NOMO-1 treated with dmso at 0.1 percent for 144 hours (cell line): ENCODE results near the gene SECTM1.
"Not testable (repeated sequence)": the region's sequence is repeated elsewhere in the genome, so short reads cannot be mapped to it uniquely, and the experiment has no call there.

ENCODE experiments used
- DNase-seq: peaks from one replicate; lab custom pipeline; 2025; ENCODE audit not compliant: unreplicated experiment; lab: John Stamatoyannopoulos, UW

The SECTM1 gene

GRCh38 chr17:82333279-82334171, at the start of gene SECTM1:
Gene SECTM1 (minus strand): TSS chr17:82333766. CDS start chr17:82327240, 6,526 bp downstream.
- no peak for DNase-seq

- DNase-seq, result no peak
Measured at GRCh38 chr17:82382933-82383255, 49.3 kb upstream of the SECTM1 start.

- DNase-seq, result not testable (repeated sequence)
Measured at GRCh38 chr17:82382220-82382932, 48.8 kb upstream of the SECTM1 start.

- not testable (repeated sequence) for DNase-seq
Measured at GRCh38 chr17:82381703-82382009, 48.1 kb upstream of the SECTM1 start.

- no peak for DNase-seq
Measured at GRCh38 chr17:82380860-82381702, 47.5 kb upstream of the SECTM1 start.

- DNase-seq, result no peak
Measured at GRCh38 chr17:82378741-82379021, 45.1 kb upstream of the SECTM1 start.

GRCh38 chr17:82377924-82378740, 44.6 kb upstream of the SECTM1 start:
- DNase-seq, result no peak

GRCh38 chr17:82377294-82377693, 43.7 kb upstream of the SECTM1 start:
- DNase-seq, result not testable (repeated sequence)

- DNase-seq, result no peak
Measured at GRCh38 chr17:82376042-82376730, 42.6 kb upstream of the SECTM1 start.

- DNase-seq, result no peak
Measured at GRCh38 chr17:82375359-82376041, 41.9 kb upstream of the SECTM1 start.

- no peak for DNase-seq
Measured at GRCh38 chr17:82374626-82375331, 41.2 kb upstream of the SECTM1 start.

GRCh38 chr17:82373731-82374625, 40.4 kb upstream of the SECTM1 start:
- DNase-seq, result no peak

GRCh38 chr17:82373072-82373452, 39.5 kb upstream of the SECTM1 start:
- DNase-seq, result not testable (repeated sequence)

- DNase-seq, result no peak
Measured at GRCh38 chr17:82372249-82373071, 38.9 kb upstream of the SECTM1 start.

GRCh38 chr17:82371333-82372248, 38.0 kb upstream of the SECTM1 start, which contains the start of gene UTS2R:
Gene UTS2R (plus strand): TSS chr17:82371765. CDS start chr17:82374325, 2,560 bp downstream.
- no peak for DNase-seq
